Kidney epithelial cell (primary cell): ENCODE measurements around the gene INPP5E. TPM values are rescaled to one million over a fixed set of nuclear protein-coding genes. Genes with fewer than 3 reads are reported as not detected.

Source experiments
- DNase-seq: peaks from one replicate; pipeline ENCODE4 v3.0.0-alpha.2; 2010; ENCODE audit warnings: low read depth
- H3K27me3 ChIP-seq: 2 replicates; pipeline ENCODE4 v1.6.0; 2011; ENCODE audit warnings: low read length; ENCODE audit not compliant: control insufficient read depth, insufficient read depth
- H3K36me3 ChIP-seq: 2 replicates; pipeline ENCODE4 v1.5.1; 2011; ENCODE audit warnings: low read length; ENCODE audit not compliant: control insufficient read depth, insufficient read depth
- H3K4me3 ChIP-seq: 2 replicates; pipeline ENCODE4 v1.5.1; 2011; ENCODE audit warnings: low read depth, mild to moderate bottlenecking, control low read depth, low read length
- total RNA-seq: library from RNA; depleted of rRNA; stranded (reverse); fragments of >200 nt; gene quantifications from 2 replicates; pipeline ENCODE4 v1.2.3, GENCODE V29; 2015
- TF ChIP-seq, protein P1 (sequence below): IDR thresholded peaks from 2 replicates; pipeline ENCODE4 v1.5.1; 2011; ENCODE audit warnings: mild to moderate bottlenecking, moderate library complexity, low read length, control low read depth, inconsistent platforms; ENCODE audit not compliant: insufficient read depth, poor library complexity, severe bottlenecking

INPP5E gene
- total RNA-seq, 1 donor from 2014 or later, result 14.5 TPM

DNA sequence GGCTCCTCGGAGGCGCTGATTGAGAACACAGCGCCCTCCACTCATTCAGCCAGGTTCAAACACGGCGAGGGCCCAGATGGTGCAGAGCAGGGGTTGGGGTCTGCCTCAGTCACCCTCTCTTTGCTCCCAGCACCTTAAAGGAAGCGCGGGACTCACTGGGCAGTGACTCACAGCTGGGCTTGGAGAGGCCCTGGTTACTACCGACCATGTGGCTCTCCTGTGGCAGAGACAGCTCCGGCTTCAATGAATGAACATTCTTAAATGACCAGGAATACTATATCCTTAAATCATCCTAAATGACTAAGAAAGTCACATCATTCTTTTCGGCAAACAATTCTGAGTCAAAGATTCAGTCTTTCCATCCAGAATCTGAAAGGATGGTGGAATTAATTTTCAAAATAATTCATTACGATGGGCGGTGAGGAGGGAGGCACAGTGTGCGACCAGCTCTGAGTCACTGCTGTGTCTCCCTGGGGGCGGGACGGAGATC lies 1.6 kb upstream of the INPP5E start:
- Histone ChIP-seq H3K27me3 (no peaks in the 10 kb centered on the region), H3K36me3 (peaks cover 4% of the 10 kb centered on the region), H3K4me3 (no peak overlapping the region)
- no peak for DNase-seq
- TF ChIP-seq, protein P1, sequence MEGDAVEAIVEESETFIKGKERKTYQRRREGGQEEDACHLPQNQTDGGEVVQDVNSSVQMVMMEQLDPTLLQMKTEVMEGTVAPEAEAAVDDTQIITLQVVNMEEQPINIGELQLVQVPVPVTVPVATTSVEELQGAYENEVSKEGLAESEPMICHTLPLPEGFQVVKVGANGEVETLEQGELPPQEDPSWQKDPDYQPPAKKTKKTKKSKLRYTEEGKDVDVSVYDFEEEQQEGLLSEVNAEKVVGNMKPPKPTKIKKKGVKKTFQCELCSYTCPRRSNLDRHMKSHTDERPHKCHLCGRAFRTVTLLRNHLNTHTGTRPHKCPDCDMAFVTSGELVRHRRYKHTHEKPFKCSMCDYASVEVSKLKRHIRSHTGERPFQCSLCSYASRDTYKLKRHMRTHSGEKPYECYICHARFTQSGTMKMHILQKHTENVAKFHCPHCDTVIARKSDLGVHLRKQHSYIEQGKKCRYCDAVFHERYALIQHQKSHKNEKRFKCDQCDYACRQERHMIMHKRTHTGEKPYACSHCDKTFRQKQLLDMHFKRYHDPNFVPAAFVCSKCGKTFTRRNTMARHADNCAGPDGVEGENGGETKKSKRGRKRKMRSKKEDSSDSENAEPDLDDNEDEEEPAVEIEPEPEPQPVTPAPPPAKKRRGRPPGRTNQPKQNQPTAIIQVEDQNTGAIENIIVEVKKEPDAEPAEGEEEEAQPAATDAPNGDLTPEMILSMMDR, result no peak

- Histone ChIP-seq H3K4me3 (peak overlapping the region; percentile 83), H3K36me3 (peaks cover 4% of the 10 kb centered on the region), H3K27me3 (no peaks in the 10 kb centered on the region)
- TF ChIP-seq, protein P1, result no peak
- DNase-seq, result no peak
Measured at GRCh38 chr9:136438548-136439480, 831 bp downstream of the INPP5E start.

DNA sequence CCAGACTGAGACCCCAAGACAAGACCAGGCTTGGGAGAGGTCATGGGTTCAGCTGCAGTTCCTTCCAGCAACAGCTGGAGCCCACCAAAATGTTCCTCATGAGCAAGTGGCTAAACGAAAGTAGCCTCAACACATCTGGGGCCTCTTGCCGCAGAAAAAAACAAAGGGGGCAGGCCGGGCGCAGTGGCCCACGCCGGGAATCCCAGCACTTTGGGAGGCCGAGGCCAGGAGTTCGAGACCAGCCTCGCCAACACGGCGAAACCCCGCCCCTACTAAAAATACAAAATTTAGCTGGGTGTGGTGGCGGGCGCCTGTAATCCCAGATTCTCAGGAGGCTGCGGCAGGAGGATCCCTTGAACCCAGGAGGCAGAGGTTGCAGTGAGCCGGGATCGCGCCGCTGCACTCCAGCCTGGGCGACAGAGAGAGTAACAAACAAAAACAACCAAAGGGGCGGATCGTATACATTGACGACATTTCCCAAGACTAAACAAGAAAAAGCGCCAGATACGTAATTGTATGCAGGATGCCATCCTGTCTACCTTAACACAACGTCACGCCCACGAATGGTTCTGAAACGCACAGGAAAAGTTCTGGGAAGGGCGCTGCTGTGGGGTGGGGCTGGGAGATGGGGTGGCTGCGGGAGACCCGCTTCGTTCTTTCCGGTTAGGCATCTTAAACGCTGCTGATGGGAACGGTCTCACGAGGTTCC lies 1.7 kb downstream of the INPP5E start:
- Histone ChIP-seq H3K36me3 (peaks cover 4% of the 10 kb centered on the region), H3K27me3 (no peaks in the 10 kb centered on the region), H3K4me3 (peak overlapping the region; percentile 83)
- no peak for DNase-seq
- TF ChIP-seq, protein P1, result no peak

DNA sequence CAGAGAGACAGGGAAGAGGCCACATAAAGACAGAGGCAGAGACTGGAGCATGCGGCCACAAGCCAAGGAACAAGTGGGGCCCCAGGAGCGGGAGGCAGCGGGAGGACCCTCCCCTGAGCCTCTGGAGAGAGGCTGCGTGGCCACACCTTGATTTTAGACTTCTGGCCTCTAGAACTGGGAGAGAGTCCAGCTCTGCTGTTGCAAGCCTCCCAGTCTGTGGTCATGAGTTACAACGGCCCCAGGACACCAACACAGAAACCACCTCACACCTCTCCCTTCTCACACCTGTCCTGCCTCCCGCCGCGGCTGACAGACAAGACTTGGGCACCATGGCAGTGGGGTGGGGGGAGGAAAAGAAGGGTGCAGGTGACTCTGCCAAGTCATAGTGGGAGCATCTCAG lies 2.2 kb downstream of the INPP5E start:
- no peak for DNase-seq
- Histone ChIP-seq H3K36me3 (peaks cover 4% of the 10 kb centered on the region), H3K27me3 (no peaks in the 10 kb centered on the region)

DNA sequence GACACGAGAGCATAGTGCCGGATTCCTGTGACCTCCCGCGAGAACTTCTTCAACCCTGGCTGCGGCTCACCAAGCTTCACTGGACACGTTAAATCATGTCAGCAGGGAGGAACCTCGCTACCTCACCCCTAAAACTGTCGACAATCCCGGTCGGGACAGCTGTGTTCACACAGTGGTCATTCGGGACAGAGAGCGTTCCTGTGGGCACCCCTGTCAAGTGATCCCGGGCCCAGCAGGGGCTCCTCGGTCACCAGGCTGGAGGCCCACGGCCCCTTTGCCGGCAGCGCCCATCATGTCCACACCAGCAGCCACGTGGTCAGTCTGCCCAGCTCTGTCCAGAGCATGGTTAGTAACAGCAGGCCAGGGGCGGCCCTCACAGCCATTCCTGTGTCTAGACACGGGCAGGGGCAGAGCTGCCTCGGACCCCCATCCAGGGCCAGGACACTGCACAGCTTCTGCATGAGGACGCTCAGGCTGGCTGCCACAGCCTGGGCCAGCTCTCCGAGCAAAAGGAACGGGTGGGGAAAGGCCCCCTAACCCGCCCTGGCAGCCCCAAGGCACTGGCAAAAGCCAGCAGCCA lies 3.5 kb downstream of the INPP5E start:
- TF ChIP-seq, protein P1, result no peak
- Histone ChIP-seq H3K4me3 (no peak overlapping the region), H3K27me3 (no peaks in the 10 kb centered on the region), H3K36me3 (peaks cover 3% of the 10 kb centered on the region)
- no peak for DNase-seq

More for the DNA sequence above, 2.2 kb downstream of the INPP5E start:
- TF ChIP-seq, protein P1, result no peak
- H3K4me3 ChIP-seq, result no peak overlapping the region
